GM12874 (cell line): ENCODE results near the gene CHMP4A.

Experiments
- CTCF ChIP-seq: IDR thresholded peaks from 2 replicates; pipeline ENCODE4 v1.5.1; 2011; ENCODE audit warnings: low read depth, mild to moderate bottlenecking, control low read depth, low read length, moderate library complexity; ENCODE audit not compliant: insufficient read depth

CHMP4A gene

GRCh38 chr14:24235804-24236688, 22.8 kb upstream of the CHMP4A start:
- no peak for TF ChIP-seq CTCF

- TF ChIP-seq CTCF = no peak
Observed at GRCh38 chr14:24234095-24235005, 21.1 kb upstream of the CHMP4A start.

- TF ChIP-seq CTCF = no peak
Observed at GRCh38 chr14:24233538-24233866, 20.2 kb upstream of the CHMP4A start.

- TF ChIP-seq CTCF = no peak
Observed at GRCh38 chr14:24232645-24233537, 19.6 kb upstream of the CHMP4A start, which contains the start of gene GMPR2. TSS of gene GMPR2 (plus strand) at chr14:24232929. CDS start at chr14:24233254, 325 bp downstream.

- no peak for TF ChIP-seq CTCF
Observed at GRCh38 chr14:24232121-24232644, 18.9 kb upstream of the CHMP4A start, which contains the start of gene NEDD8. TSS of gene NEDD8 (minus strand) at chr14:24232367. CDS start at chr14:24232267, 100 bp downstream.

GRCh38 chr14:24231263-24232120, 18.2 kb upstream of the CHMP4A start:
- no peak for TF ChIP-seq CTCF
